AG04449 (cell line): Measurements from ENCODE around the gene ADGRL1.

ENCODE experiments used
- CTCF ChIA-PET: fragments of 350-600 bp; formaldehyde crosslinking; extraction: SDS; loops from one replicate; lab custom pipeline; 2021; ENCODE audit warnings: antibody characterized with exemption; lab: Yijun Ruan, JAX
- POLR2A ChIA-PET: fragments of 400-600, 350-600 bp; formaldehyde crosslinking; extraction: SDS; loops from one replicate; lab custom pipeline; 2020; ENCODE audit warnings: antibody characterized with exemption, inconsistent platforms; lab: Yijun Ruan, JAX
- DNase-seq: peaks from one replicate; pipeline ENCODE4 v3.0.0-alpha.2; 2010; ENCODE audit warnings: low read depth, low spot score
- H3K4me3 ChIP-seq: 2 replicates; pipeline ENCODE4 v1.5.1; 2011; ENCODE audit warnings: low read depth, mild to moderate bottlenecking, control low read depth, low read length
- CTCF ChIP-seq: IDR thresholded peaks from one replicate; pipeline ENCODE4 v1.5.1; 2011; ENCODE audit warnings: mild to moderate bottlenecking, moderate library complexity, low read length, control low read depth, inconsistent platforms; ENCODE audit not compliant: insufficient read depth; ENCODE audit errors: missing control alignments

ADGRL1 gene

GRCh38 chr19:14164082-14164481 lies 41.9 kb downstream of the ADGRL1 start:
- DNase-seq: no peak
- ChIA-PET POLR2A (no interaction called here), CTCF (no interaction called here)
- no peak for TF ChIP-seq CTCF
- no peak overlapping the region for H3K4me3 ChIP-seq

- TF ChIP-seq CTCF: no peak
- POLR2A ChIA-PET: no interaction called here
- no peak for DNase-seq
- no peak overlapping the region for H3K4me3 ChIP-seq
- CTCF ChIA-PET: no interaction called here
Measured at GRCh38 chr19:14162871-14163297, 43.1 kb downstream of the ADGRL1 start.

GRCh38 chr19:14161305-14161704 lies 44.7 kb downstream of the ADGRL1 start:
- no peak for TF ChIP-seq CTCF
- ChIA-PET POLR2A (no interaction called here), CTCF (interaction anchor here (1.0 to 6.6 kb wide), 3 partner anchors 14 to 187 kb away, joined by 3 to 34 read pairs (median 5); partner anchors contain the start of gene ASF1B)
- no peak overlapping the region for H3K4me3 ChIP-seq
- DNase-seq: no peak

- no peak for TF ChIP-seq CTCF
- ChIA-PET CTCF (interaction anchor here (0.8 to 6.6 kb wide), 3 partner anchors 13 to 188 kb away, joined by 3 to 34 read pairs (median 5); partner anchors contain the start of gene ASF1B), POLR2A (no interaction called here)
- DNase-seq: no peak
- H3K4me3 ChIP-seq: no peak overlapping the region
Measured at GRCh38 chr19:14160017-14160703, 45.8 kb downstream of the ADGRL1 start.

- ChIA-PET CTCF (interaction anchor here (0.9 to 6.6 kb wide), 4 partner anchors 10 to 191 kb away, joined by 3 to 34 read pairs (median 4); no protein-coding TSS in a partner anchor), POLR2A (no interaction called here)
- TF ChIP-seq CTCF: no peak
- H3K4me3 ChIP-seq: no peak overlapping the region
- no peak for DNase-seq
Measured at GRCh38 chr19:14159059-14159458, 46.9 kb downstream of the ADGRL1 start.

- POLR2A ChIA-PET: interaction anchor here (0.6 kb wide), 1 partner anchor 274 kb away, joined by 4 read pairs; no protein-coding TSS in a partner anchor
- TF ChIP-seq CTCF: no peak
- CTCF ChIA-PET: interaction anchor here (0.9 to 6.6 kb wide), 6 partner anchors 9 to 192 kb away, joined by 3 to 34 read pairs (median 4); partner anchors contain the start of gene ASF1B
- no peak for DNase-seq
- no peak overlapping the region for H3K4me3 ChIP-seq
Measured at GRCh38 chr19:14158276-14159023, 47.5 kb downstream of the ADGRL1 start.
